ENCODE data around the gene PCDHA2. TPM values are rescaled to one million over a fixed set of nuclear protein-coding genes. Genes with fewer than 3 reads are reported as not detected.

The PCDHA2 gene
- total and polyA plus RNA-seq, 2 of the 8 experiments (the other 6 are each of a cell fraction or from before 2014, with no cell fraction given), result 0.86 to 1.9 TPM

DNA sequence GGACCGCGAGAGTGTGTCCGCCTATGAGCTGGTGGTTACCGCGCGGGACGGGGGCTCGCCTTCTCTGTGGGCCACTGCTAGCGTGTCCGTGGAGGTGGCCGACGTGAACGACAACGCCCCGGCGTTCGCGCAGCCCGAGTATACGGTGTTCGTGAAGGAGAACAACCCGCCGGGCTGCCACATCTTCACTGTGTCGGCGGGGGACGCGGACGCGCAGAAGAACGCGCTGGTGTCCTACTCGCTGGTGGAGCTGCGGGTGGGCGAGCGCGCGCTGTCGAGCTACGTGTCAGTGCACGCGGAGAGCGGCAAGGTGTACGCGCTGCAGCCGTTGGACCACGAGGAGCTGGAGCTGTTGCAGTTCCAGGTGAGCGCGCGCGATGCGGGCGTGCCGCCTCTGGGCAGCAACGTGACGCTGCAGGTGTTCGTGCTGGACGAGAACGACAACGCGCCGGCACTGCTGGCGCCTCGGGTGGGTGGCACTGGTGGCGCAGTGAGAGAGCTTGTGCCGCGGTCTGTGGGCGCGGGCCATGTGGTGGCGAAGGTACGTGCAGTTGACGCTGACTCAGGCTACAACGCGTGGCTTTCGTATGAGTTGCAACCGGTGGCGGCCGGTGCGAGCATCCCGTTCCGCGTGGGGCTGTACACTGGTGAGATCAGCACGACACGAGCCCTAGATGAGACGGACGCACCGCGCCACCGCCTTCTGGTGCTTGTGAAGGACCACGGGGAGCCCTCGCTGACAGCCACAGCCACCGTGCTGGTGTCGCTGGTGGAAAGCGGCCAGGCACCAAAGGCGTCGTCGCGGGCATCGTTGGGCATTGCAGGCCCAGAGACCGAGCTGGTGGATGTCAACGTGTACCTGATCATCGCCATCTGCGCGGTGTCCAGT lies 41.2 kb downstream of the PCDHA2 start:
- Histone ChIP-seq H2BK12ac (ENCODE audit: low read depth, low read length) (no peak overlapping the region), H4K20me1 (replicated peaks in 1 of 2; ENCODE audit: control insufficient read depth in 1 of 2, insufficient read depth in 2 of 2, low read length in 2 of 2) (no peaks in the 10 kb centered on the region), H3K4ac (replicated peaks; ENCODE audit: insufficient read length, low read depth, low read length) (no peak overlapping the region), H2AFZ (ENCODE audit: low read length) (no peak overlapping the region), H2BK15ac (ENCODE audit: low read length) (no peak overlapping the region), H3K4me1 (replicated peaks in 1 of 4; ENCODE audit: control insufficient read depth in 3 of 4, insufficient read depth in 4 of 4, low read length in 3 of 4) (no peaks in the 10 kb centered on the region), H3K27me3 (replicated peaks in 1 of 4; ENCODE audit: control insufficient read depth in 3 of 4, extremely low read depth in 1 of 4, insufficient read depth in 3 of 4, low read length in 3 of 4) (no peaks in the 10 kb centered on the region), H3K79me1 (ENCODE audit: low read depth, low read length) (no peaks in the 10 kb centered on the region), H3K23me2 (ENCODE audit: low read depth, low read length) (no peaks in the 10 kb centered on the region), H2BK5ac (ENCODE audit: low read depth, low read length) (no peak overlapping the region), H2BK20ac (ENCODE audit: low read length) (no peak overlapping the region), H3K23ac (ENCODE audit: insufficient read length) (no peak overlapping the region), H3K27ac (ENCODE audit: low read depth, low read length) (no peak overlapping the region), H3K18ac (ENCODE audit: extremely low read depth, low read length) (no peak overlapping the region), H2BK120ac (replicated peaks; ENCODE audit: low read depth, low read length) (no peak overlapping the region), H2AK5ac (ENCODE audit: low read depth, low read length) (no peak overlapping the region), H3K56ac (replicated peaks; ENCODE audit: insufficient read length, low read depth, low read length) (no peak overlapping the region), H3K36me3 (ENCODE audit: control insufficient read depth in 2 of 4, insufficient read depth in 4 of 4, low read length in 3 of 4) (peaks cover 0 to 9% (median 0%) of the 10 kb centered on the region in 4 experiments; a peak in 2 of 8 replicates), H4K5ac (ENCODE audit: insufficient read length, low read depth, low read length) (no peak overlapping the region), H3K9me3 (ENCODE audit: insufficient read depth in 2 of 2, low read depth in 1 of 2, low read length in 1 of 2) (peaks cover 0 to 19% of the 10 kb centered on the region in 2 experiments; a peak in 2 of 4 replicates), H4K91ac (replicated peaks; ENCODE audit: insufficient read length, low read length) (no peak overlapping the region), H4K8ac (ENCODE audit: extremely low read depth, insufficient read depth, low read length) (no peak overlapping the region), H3K4me2 (ENCODE audit: insufficient read depth in 1 of 2, low read depth in 2 of 2, low read length in 2 of 2) (no peak overlapping the region), H3K9ac (replicated peaks in 1 of 4; ENCODE audit: extremely low read depth in 1 of 4, low read depth in 3 of 4, low read length in 3 of 4) (no peak overlapping the region), H3K4me3 (ENCODE audit: extremely low read depth in 1 of 4, insufficient read depth in 2 of 4, low read depth in 3 of 4, low read length in 4 of 4) (no peak overlapping the region), H3K79me2 (ENCODE audit: control insufficient read depth in 1 of 2, insufficient read depth in 2 of 2, low read length in 2 of 2) (no peaks in the 10 kb centered on the region), H3K14ac (ENCODE audit: insufficient read length) (no peak overlapping the region)
- 94% methylated on average over 93 of the region's 103 CpGs; no CpG with 5 or more reads in 1 of the 2 experiments for WGBS, 2 experiments (ENCODE audit: extremely low coverage in 1 of 2, insufficient coverage in 1 of 2, insufficient read length in 1 of 2, insufficient replicate concordance in 2 of 2, low coverage in 1 of 2, low lambda C conversion rate in 2 of 2, missing lambda C conversion rate in 1 of 2)
- POLR2A ChIA-PET (ENCODE audit: partially characterized antibody), result interaction anchor here (0.8 to 1.3 kb wide), 2 partner anchors 8 to 29 kb away, joined by 3 to 5 read pairs; partner anchors contain the start of genes PCDHA4 and PCDHA6
- DNase-seq (ENCODE audit: low read depth in 1 of 2, low spot score in 2 of 2) (no peak), FAIRE-seq (no peak)
- CTCF ChIA-PET (ENCODE audit: partially characterized antibody), result interaction anchor here (0.6 to 1.8 kb wide), 9 partner anchors 8 to 255 kb away, joined by 3 to 11 read pairs (median 4); partner anchors contain the start of genes PCDHA12, PCDHA4 and PCDHA6
